Measurements from ENCODE around the gene SLC7A8. TPM values are rescaled to one million over a fixed set of nuclear protein-coding genes. Genes with fewer than 3 reads are reported as not detected.

SLC7A8 gene
- total and polyA plus RNA-seq, 2 donors (not counting 1 experiment from before 2014, with no cell fraction given): 0.25 to 1.1 TPM

DNA sequence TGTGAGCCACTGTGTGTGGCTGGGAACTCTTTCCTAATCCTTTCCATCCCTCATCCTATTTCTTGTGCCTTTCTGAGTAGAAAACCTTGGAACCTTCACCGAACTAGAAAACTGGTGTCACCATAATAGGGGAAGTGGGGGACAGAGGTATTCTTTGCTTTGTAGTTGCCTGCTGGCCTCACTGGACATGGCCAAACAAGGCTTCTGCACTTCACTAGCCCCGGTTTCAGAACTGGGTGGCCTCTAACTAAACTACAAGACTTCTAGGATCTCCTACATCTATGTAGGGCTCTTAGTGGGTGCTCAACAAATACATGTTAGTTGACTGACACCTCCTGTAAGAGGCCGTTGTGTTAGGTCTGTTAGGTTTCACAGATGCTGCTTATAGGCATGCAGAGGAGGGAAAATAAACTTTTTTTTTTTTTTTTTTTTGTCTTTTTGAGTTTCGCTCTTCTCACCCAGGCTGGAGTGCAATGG lies 78.1 kb downstream of the SLC7A8 start:
- Mint-ChIP-seq H3K27me3 (no peaks in the 10 kb centered on the region), H3K9me3 (ENCODE audit: insufficient read depth) (no peaks in the 10 kb centered on the region), H3K27ac (no peak overlapping the region), H3K4me3 (no peak overlapping the region), H3K4me1 (peaks cover 9% of the 10 kb centered on the region)
- no peak overlapping the region for H3K4me2 ChIP-seq (replicated peaks; ENCODE audit: low read depth, low read length, poor library complexity, severe bottlenecking)
- intact Hi-C loops (cut with micrococcal nuclease): no loop called here
- no peaks in the 10 kb centered on the region for H3K36me3 ChIP-seq (replicated peaks in 1 of 2; ENCODE audit: control extremely low read depth in 1 of 2, control insufficient read depth in 1 of 2, extremely low read depth in 1 of 2, insufficient read depth in 2 of 2, low read length in 1 of 2)
- peaks cover 0 to 2% (median 0%) of the 10 kb centered on the region in 4 experiments for H3K27me3 ChIP-seq (replicated peaks in 1 of 4; ENCODE audit: control extremely low read depth in 1 of 4, control insufficient read depth in 3 of 4, insufficient read depth in 4 of 4, low read length in 3 of 4)
- DNase-seq (no peak), ATAC-seq (ENCODE audit: low read depth) (no peak)
- H3K4me3 ChIP-seq (ENCODE audit: control extremely low read depth in 1 of 5, extremely low read depth in 1 of 5, insufficient read depth in 1 of 5, low read depth in 2 of 5, low read length in 4 of 5): no peak overlapping the region
- no peak for TF ChIP-seq EZH2 (IDR thresholded peaks at IDR 0.05; ENCODE audit: borderline replicate concordance, insufficient read depth, low read depth, low read length, poor library complexity, severe bottlenecking)
- TF ChIP-seq, protein P1, sequence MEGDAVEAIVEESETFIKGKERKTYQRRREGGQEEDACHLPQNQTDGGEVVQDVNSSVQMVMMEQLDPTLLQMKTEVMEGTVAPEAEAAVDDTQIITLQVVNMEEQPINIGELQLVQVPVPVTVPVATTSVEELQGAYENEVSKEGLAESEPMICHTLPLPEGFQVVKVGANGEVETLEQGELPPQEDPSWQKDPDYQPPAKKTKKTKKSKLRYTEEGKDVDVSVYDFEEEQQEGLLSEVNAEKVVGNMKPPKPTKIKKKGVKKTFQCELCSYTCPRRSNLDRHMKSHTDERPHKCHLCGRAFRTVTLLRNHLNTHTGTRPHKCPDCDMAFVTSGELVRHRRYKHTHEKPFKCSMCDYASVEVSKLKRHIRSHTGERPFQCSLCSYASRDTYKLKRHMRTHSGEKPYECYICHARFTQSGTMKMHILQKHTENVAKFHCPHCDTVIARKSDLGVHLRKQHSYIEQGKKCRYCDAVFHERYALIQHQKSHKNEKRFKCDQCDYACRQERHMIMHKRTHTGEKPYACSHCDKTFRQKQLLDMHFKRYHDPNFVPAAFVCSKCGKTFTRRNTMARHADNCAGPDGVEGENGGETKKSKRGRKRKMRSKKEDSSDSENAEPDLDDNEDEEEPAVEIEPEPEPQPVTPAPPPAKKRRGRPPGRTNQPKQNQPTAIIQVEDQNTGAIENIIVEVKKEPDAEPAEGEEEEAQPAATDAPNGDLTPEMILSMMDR (IDR thresholded peaks at IDR 0.05): no peak
- ChIA-PET CTCF (interaction anchor here (1.1 to 2.1 kb wide), 2 partner anchors 15 to 28 kb away, joined by 3 to 5 read pairs; no protein-coding TSS in a partner anchor), POLR2A (interaction anchor here (0.9 kb wide), 1 partner anchor 10 kb away, joined by 8 read pairs; the partner anchor contains the start of genes ACIN1 and C14orf119)
- H3K79me2 ChIP-seq (ENCODE audit: control insufficient read depth, insufficient read depth, low read length): peaks cover 1% of the 10 kb centered on the region
- H3K4me1 ChIP-seq (ENCODE audit: control insufficient read depth in 2 of 2, insufficient read depth in 2 of 2, low read length in 2 of 2): no peaks in the 10 kb centered on the region
- H4K20me1 ChIP-seq (ENCODE audit: control insufficient read depth, insufficient read depth, low read length, poor library complexity, severe bottlenecking): no peaks in the 10 kb centered on the region
- peaks cover 0 to 7% (median 0%) of the 10 kb centered on the region in 3 donors for H3K9me3 ChIP-seq (ENCODE audit: control extremely low read depth in 1 of 3, control insufficient read depth in 2 of 3, insufficient read depth in 1 of 3, low read length in 2 of 3)
- no peak overlapping the region for H2AFZ ChIP-seq (ENCODE audit: insufficient read depth, low read depth, low read length, poor library complexity, severe bottlenecking)
- H3K9ac ChIP-seq (ENCODE audit: low read length): no peak overlapping the region
- no peak overlapping the region for H3K27ac ChIP-seq (ENCODE audit: low read length in 2 of 2)
- WGBS (ENCODE audit: insufficient coverage): 92% methylated on average over 2 of the region's 4 CpGs

DNA sequence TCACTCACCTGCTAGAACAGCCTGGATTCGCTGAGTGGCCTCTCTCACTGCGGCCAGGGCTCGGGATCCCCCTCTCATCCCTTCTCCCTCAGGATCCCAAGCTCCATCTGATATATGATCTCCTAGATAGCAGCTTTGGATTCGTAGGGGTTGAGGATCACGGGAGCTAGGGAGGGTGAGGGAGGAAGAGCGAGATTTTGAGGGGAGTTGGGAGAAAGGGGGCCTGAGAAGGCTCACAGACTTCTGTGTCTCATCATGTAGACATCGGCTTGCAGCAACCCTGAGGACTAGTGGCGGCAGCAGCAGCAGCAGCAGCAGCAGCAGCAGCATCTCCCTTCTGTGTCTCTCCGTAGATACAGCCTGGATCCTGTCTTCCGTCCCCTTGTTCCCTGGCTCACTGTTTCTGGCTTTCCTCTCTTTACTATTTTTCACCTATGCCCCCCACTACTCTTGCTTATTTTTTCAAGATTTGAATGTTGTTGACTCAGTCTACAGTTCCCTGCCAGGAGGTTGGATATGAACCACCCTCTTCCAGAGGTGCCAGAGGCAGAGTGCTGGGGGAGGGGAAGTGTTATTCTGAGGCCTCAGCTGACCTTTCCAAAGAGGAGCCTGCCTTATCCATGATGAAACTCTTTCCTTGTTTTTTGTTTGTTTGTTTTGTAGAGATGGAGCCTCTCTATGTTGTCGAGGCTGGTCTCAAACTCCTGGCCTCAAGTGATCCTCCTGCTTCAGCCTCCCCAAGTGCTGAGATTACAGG lies 78.7 kb downstream of the SLC7A8 start, which contains the start of gene CIROP:
Gene CIROP (minus strand): TSS at position 399 of the 757 bp plus-strand sequence. CDS start 69 bp downstream, at position 330.
- H3K4me1 ChIP-seq (ENCODE audit: control insufficient read depth in 2 of 2, insufficient read depth in 2 of 2, low read length in 2 of 2): no peaks in the 10 kb centered on the region
- peaks cover 0 to 1% of the 10 kb centered on the region in 2 experiments for H3K36me3 ChIP-seq (replicated peaks in 1 of 2; ENCODE audit: control extremely low read depth in 1 of 2, control insufficient read depth in 1 of 2, extremely low read depth in 1 of 2, insufficient read depth in 2 of 2, low read length in 1 of 2)
- Mint-ChIP-seq H3K4me3 (no peak within 1 kb of the TSS), H3K27ac (no peak within 1 kb of the TSS), H3K27me3 (no peaks in the 10 kb centered on the region), H3K4me1 (peaks cover 10% of the 10 kb centered on the region), H3K9me3 (ENCODE audit: insufficient read depth) (no peaks in the 10 kb centered on the region)
- H3K9ac ChIP-seq (ENCODE audit: low read length): no peak within 1 kb of the TSS
- TF ChIP-seq EZH2 (IDR thresholded peaks at IDR 0.05; ENCODE audit: borderline replicate concordance, insufficient read depth, low read depth, low read length, poor library complexity, severe bottlenecking): no peak
- TF ChIP-seq, protein P1 (IDR thresholded peaks at IDR 0.05): no peak
- POLR2A ChIA-PET: no interaction called here
- H4K20me1 ChIP-seq (ENCODE audit: control insufficient read depth, insufficient read depth, low read length, poor library complexity, severe bottlenecking): no peaks in the 10 kb centered on the region
- no peak for ATAC-seq (ENCODE audit: low read depth)
- H3K4me2 ChIP-seq (replicated peaks; ENCODE audit: low read depth, low read length, poor library complexity, severe bottlenecking): no peak within 1 kb of the TSS
- intact Hi-C loops (cut with micrococcal nuclease): no loop called here
- H3K27me3 ChIP-seq (replicated peaks in 1 of 4; ENCODE audit: control extremely low read depth in 1 of 4, control insufficient read depth in 3 of 4, insufficient read depth in 4 of 4, low read length in 3 of 4): peaks cover 0 to 2% (median 0%) of the 10 kb centered on the region in 4 experiments
- no peak within 1 kb of the TSS for H2AFZ ChIP-seq (ENCODE audit: insufficient read depth, low read depth, low read length, poor library complexity, severe bottlenecking)
- 88% methylated on average over 8 of the region's 11 CpGs for WGBS (ENCODE audit: insufficient coverage)
- H3K9me3 ChIP-seq (ENCODE audit: control extremely low read depth in 1 of 3, control insufficient read depth in 2 of 3, insufficient read depth in 1 of 3, low read length in 2 of 3): peaks cover 0 to 7% (median 0%) of the 10 kb centered on the region in 3 donors
- DNase-seq: no peak
- CTCF ChIA-PET: interaction anchor here (0.5 to 1.3 kb wide), 3 partner anchors 10 to 836 kb away, joined by 3 to 5 read pairs (median 4); partner anchors contain the start of genes ACIN1 and C14orf119
- peaks cover 5% of the 10 kb centered on the region for H3K79me2 ChIP-seq (ENCODE audit: control insufficient read depth, insufficient read depth, low read length)
- no peak within 1 kb of the TSS for H3K4me3 ChIP-seq (ENCODE audit: control extremely low read depth in 1 of 5, extremely low read depth in 1 of 5, insufficient read depth in 1 of 5, low read depth in 2 of 5, low read length in 4 of 5)
- H3K27ac ChIP-seq (ENCODE audit: low read length in 2 of 2): no peak within 1 kb of the TSS

All from B cell (primary cell).